ENCODE data around the gene TRIO.
"Not testable (repeated sequence)": the region's sequence is repeated elsewhere in the genome, so short reads cannot be mapped to it uniquely, and the experiment has no call there.

Gene TRIO

GRCh38 chr5:14142827-14143545 lies at the start of gene TRIO:
TSS of gene TRIO (plus strand) at chr5:14143342. CDS start at chr5:14143726, 384 bp downstream.
- peak; percentile 93 for DNase-seq

DNA sequence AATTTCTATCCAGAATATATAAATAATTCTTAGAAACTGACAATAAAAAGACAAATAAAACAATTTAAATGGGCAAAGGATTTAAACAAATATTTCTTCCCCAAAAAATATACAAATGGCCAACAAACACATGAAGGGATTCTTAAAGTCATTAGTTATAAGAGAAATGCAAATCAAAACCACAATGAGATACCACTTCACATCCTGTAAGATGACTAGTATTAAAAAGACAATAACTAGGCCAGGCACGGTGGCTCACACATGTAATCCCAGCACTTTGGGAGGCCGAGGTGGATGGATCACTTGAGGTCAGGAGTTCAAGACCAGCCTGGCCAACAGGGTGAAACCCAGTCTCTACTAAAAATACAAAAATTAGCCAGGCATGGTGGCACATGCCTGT lies 45.8 kb upstream of the TRIO start:
- DNase-seq: not testable (repeated sequence)

DNA sequence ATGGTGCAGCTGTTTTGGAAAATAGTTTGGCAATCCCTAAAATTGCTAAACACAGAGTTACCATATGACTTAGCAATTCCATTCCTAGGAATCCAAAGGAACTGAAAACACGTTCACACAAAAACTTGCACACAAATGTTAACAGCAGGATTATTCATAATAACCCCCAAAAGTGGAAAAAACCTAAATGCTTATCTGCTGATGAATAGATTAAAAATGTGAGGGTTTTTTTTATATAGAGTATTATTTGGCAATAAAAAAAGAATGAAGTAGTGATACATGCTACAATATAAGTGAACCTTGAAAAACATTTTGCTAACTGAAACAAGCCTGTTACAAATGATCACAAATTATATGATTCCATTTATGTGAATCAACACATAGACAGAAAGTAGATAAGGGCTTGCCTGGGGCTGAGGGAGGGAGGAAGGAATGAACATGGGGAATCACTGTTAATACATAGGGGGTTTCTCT lies 45.1 kb upstream of the TRIO start:
- DNase-seq: no peak

DNA sequence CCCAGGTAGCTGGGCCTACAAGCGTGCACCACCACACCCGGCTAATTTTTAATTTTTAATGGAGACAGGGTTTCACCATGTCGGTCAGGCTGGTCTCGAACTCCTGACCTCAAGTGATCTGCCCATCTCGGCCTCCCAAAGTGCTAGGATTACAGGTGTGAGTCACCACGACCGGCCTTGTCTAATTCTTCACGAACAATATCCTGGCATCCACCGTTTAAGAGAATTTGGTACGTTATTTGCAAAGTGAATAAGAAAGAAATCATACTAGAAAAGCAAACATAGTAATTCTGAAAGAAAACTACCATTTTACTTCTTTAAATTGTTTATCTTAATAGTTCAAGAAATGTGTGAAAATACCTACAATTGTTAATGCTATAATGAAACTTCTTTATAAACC lies 42.9 kb upstream of the TRIO start:
- no peak for DNase-seq

DNA sequence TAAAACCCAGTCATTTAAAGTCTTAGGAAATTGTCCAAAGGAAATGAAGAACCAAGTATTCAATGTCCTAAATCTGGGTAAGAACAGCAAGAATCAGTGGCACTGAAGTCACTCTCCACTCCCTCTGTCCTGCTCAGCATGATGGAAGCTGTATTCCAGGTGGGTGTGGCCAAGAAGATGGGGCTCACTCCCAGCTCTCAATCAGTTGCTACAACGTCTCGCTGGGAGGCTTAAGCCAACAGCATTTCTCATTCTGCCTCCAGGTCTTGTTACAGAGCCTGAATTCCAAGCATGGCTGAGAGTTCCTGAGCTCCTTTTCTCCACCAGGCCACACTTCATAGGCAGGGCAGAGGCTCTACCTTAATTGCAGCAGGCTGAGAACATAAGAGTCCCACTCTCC lies 41.2 kb upstream of the TRIO start:
- no peak for DNase-seq

DNA sequence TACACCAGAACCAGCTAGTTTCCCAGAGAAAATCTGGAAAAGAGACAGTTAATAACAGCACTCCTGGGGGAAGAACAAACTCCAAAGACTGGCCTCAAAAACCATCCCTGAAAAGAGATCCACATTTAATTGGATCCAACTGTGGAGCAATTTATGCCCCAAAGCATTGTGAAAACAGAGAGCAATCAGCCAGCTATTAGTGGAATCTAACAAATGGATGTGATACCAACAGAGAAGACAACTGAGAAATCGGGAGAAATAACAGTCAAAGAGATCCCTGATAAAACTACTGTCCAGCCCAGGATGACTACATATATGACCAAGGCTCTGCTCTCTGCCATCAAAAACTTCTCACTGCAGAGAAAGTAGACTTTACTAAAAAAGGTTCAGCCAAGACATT lies 40.5 kb upstream of the TRIO start:
- no peak for DNase-seq

DNA sequence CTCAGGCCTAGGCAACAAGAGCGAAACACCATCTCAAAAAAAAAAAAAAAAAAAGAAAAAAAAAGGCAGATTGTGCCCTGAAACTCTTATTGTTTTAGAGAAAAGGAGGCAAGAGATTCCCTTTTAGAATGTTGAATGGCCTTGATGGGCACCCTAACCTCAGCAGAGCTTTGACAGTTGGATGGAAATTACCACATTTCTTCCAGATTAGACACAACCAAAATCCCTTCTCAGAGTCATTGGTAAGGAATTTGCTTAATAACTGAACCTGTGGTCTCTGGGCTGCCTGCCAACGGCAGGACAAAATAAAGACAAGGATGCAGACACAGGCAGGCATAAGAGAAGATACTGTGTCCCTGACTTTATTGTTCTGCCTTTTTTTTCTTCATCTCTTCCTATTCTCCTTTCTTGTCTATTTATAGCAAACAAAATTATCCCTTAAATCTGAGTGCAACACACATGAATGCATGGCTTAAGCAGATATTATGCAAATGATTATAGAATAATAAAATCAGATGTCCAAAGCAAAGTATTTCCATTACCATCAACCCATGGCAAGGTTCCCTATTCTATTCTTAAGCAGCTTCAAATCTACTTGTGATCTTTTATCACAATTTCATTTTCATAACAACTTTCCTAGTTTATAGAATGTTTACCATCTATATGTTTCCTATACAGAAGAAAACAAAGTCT lies 37.3 kb upstream of the TRIO start:
- DNase-seq: no peak

DNA sequence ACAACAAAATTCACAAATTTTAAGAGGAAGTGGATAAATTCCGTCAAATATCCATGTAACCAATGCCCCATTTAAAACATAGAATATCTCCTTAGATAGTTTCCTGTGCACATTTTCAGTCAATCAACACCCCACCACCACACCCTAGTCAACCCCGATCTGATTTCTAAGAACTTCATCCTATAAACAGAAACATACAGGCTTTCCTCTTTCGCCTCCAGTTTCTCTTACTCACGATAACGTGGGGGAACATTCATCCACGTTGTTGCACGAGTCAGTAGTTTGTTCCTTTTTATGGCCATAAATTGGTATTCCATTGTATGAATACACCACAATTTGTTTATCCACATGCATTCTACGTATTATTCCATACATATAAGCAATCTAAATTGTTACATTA lies 35.6 kb upstream of the TRIO start:
- DNase-seq: no peak

GRCh38 chr5:14108170-14108996 lies 34.8 kb upstream of the TRIO start:
- DNase-seq: peak; percentile 85

DNA sequence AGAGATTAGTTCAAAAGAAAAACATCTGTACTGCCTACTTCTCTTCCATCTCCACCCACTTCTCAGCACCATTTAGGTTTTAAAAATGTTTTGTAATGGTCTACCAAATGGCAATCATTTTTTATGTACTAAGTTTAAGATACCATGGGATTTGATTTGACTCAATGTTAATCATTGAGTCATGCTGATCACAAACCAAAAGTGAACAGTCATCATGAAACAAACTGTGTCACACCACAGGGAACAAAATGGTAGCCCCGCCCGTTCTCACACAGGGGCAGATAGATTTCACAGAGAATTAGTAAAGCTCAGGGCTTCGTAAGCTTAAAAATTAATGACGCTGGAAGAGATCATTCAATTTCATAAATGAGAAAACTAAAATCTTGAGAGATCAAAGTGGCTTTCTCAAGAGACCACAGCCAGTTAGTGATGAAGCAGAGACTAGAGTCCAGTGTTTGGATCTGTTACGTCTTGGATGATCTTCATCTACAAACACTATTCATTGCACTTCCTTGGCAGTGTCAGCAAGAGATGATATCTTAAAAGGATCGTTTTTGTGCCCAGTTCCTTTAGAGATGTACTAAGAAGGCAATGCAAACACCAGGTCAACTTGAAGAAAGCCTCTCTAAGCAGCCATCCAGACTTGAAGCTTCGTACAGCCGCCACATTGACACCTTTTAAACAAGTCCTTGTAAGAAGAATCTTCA lies 33.9 kb upstream of the TRIO start:
- DNase-seq: no peak

- no peak for DNase-seq
Measured at GRCh38 chr5:14109771-14110170, 33.4 kb upstream of the TRIO start.

GRCh38 chr5:14110196-14110595 lies 32.9 kb upstream of the TRIO start:
- DNase-seq: no peak

DNA sequence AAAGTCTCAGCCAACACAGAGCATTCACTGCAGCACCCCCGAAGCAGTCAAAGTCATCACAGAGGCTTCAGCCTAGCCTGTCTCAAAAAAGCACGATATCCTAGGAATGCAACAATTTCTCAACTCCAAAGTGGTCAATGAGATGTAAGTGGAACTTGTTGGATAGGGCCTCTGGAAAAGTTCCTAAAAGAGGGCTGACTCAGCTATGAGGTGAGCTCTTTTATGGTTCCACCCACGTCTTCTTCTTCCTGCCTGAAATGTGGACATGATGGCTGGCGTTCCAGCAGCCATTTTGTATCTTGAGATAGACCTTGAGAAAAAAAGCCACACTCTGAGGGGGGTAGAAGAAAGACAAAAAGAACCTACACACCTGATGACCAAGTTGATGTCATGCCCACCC lies 32.5 kb upstream of the TRIO start:
- DNase-seq: no peak

DNA sequence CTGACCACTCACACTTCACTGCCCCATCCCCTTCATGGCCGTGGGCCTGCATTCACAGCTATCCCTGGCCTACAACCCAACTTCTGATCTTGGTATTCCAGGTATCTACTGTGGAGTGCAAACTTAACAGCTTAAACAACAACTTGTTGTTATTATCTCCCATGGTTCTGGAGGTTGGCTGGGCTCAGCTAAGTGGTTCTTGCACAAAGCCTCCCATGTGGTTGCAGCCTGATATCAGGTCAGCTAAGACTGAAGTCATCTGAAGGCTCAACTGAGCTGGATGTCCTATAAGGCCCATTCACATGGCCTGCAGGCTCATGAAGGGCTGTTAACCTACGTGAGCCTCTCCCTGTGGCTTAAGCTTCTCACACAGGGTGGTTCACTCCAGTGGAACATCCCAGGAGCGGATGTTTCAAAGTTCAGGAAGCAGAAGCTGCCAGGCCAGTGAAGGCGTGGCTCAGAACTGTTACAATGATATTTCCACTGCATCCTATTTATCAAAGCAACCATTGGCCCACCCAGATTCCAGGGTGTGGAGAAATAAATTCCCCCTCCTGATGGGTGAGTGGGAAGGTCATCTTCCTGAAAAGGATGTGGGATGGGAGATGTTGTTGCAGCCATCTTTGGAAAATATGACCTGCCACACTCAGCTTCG lies 30.0 kb upstream of the TRIO start:
- no peak for DNase-seq

GRCh38 chr5:14114615-14115251 lies 28.4 kb upstream of the TRIO start:
- no peak for DNase-seq

DNA sequence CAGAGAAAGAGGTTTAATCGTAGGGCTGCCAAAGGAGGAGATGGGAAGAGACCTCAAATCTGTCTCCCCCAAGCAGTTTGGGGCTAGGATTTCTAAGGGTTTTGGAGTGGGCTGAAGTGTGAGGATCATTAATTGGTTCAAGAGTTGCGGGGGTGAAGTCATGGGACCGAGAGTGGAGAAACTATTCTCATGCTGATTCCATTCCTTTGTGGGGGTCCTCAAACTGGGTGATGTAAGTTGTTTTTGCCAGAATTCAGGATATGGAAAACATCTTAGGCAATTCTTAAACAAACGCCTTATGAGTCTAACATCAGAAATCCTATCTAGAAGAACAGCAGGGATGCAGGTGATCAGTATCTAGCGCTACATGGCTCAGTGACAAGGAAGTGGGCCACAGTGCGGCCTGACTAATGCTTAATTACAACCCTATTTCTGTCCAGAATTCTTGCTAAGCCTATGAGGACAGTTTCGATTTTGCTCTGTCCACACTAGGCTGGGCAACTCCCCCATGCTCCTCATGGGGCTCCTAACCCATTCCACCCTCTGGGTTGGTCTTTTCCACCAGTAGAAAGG lies 27.7 kb upstream of the TRIO start:
- no peak for DNase-seq

- DNase-seq: no peak
Measured at GRCh38 chr5:14118551-14119320, 24.4 kb upstream of the TRIO start.

DNA sequence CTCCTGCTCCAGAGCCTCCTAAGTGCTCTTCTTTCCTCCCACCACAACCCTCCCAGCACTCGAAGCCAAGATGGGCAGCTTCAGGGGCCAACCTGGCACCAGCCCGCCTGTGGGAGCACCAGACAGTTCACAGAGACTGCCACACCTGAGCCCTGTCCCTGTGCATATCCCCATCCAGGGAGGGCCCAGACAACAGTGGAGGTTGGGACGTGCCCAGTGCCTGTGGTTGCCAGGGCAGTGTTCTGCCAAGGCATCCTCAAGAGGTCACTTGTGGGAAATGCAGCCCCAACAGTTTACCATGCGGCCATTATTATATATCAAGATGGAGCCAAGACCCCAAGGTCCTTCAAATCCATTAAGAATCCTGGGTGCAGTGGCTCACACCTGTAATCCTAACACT lies 23.0 kb upstream of the TRIO start:
- no peak for DNase-seq

- DNase-seq: no peak
Measured at GRCh38 chr5:14121552-14121951, 21.6 kb upstream of the TRIO start.

- DNase-seq: no peak
Measured at GRCh38 chr5:14122089-14122488, 21.1 kb upstream of the TRIO start.

DNA sequence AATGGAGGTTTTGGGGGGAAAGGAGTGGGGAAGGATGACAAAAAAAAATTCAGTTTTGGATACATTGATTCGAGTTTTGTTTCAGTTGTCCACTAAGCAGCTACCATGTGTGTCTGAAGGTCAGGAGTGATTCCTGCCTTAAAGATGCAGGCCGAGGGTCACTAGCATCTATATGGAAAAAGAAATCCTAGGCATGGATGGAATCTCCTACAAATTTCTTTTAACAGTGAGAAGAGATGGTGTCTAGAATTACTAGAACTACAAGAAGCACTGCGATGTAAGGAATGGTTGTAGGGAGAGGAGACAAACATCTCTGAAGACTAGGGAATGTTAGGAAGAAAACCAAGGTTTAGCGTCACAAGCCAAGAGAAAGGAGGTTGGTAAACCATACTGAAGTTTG lies 19.6 kb upstream of the TRIO start:
- no peak for DNase-seq
